Progenitor cell of endocrine pancreas (in vitro differentiated cells): ENCODE measurements around the gene AGPS. TPM values are rescaled to one million over a fixed set of nuclear protein-coding genes. Genes with fewer than 3 reads are reported as not detected.

ENCODE experiments used
- DNase-seq: peaks from one replicate; pipeline ENCODE4 v3.0.0; 2021; ENCODE audit warnings: low spot score; ENCODE audit not compliant: unreplicated experiment
- H3K27ac Mint-ChIP-seq: 2 replicates; pipeline ENCODE4 v1.8.0; 2021; ENCODE audit warnings: mild to moderate bottlenecking, moderate library complexity, mixed read lengths
- H3K27me3 Mint-ChIP-seq: 2 replicates; pipeline ENCODE4 v1.8.0; 2021; ENCODE audit warnings: mixed read lengths
- H3K36me3 Mint-ChIP-seq: 2 replicates; pipeline ENCODE4 v1.8.0; 2022; ENCODE audit warnings: mixed read lengths; ENCODE audit not compliant: insufficient read depth
- H3K4me1 Mint-ChIP-seq: 2 replicates; pipeline ENCODE4 v1.8.0; 2021; ENCODE audit warnings: low read depth, mixed read lengths
- H3K4me3 Mint-ChIP-seq: 2 replicates; pipeline ENCODE4 v1.8.0; 2021; ENCODE audit warnings: low read depth, mild to moderate bottlenecking, moderate library complexity, mixed read lengths
- H3K9me3 Mint-ChIP-seq: 2 replicates; pipeline ENCODE4 v1.8.0; 2021; ENCODE audit warnings: low read depth, mixed read lengths
- CTCF ChIP-seq: fragments of 200-600 bp; sonication (generic); IDR thresholded peaks from one replicate; pipeline ENCODE4 v1.5.0; 2021; ENCODE audit warnings: antibody characterized with exemption, mild to moderate bottlenecking; ENCODE audit not compliant: unreplicated experiment
- total RNA-seq: library from RNA; stranded (reverse); gene quantifications from 2 replicates; pipeline ENCODE4 v1.2.1, GENCODE V29; 2021

Gene AGPS
- total RNA-seq, 1 donor from 2014 or later: 69.2 TPM

DNA sequence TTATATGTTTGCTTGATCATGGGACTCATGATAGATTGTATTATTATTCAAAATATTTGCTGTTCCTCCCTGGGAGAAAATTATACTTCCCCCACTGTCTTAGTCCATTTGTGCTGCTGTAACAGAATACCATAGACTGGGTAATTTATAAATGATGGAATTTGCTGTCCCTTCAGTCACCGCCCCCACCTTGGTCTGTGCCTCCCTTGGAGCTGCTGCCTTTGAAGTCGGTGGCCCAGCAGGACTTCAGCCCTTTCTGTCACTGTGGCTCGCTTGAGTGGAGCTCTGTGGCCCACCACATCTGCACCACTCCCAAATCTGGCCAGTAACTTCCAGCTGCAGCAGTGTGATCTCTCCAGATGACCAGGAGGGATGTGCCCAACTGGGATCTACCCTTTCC, 200.8 kb downstream of the AGPS start:
- no peak for TF ChIP-seq CTCF
- Mint-ChIP-seq H3K9me3 (no peaks in the 10 kb centered on the region), H3K27ac (no peak overlapping the region), H3K4me3 (no peak overlapping the region), H3K27me3 (no peaks in the 10 kb centered on the region), H3K4me1 (peaks cover 15% of the 10 kb centered on the region), H3K36me3 (no peaks in the 10 kb centered on the region)
- no peak for DNase-seq

Other genes starting within 250 kb of the AGPS start
- gene HNRNPA3, start 180.0 kb upstream of the AGPS start, total RNA-seq: 334 and 339 TPM in 2 replicates
- gene NFE2L2, start 128.0 kb upstream of the AGPS start, total RNA-seq: 58.7 and 59.1 TPM in 2 replicates